Superior temporal gyrus (tissue), 1 donor: Measurements from ENCODE around the gene KCNJ6.
"Not testable (repeated sequence)": the region's sequence is repeated elsewhere in the genome, so short reads cannot be mapped to it uniquely, and the experiment has no call there.

Experiments used
- DNase-seq: peaks from one replicate; pipeline ENCODE4 v3.0.0-alpha.2; 2016; ENCODE audit errors: extremely low spot score

The KCNJ6 gene

DNA sequence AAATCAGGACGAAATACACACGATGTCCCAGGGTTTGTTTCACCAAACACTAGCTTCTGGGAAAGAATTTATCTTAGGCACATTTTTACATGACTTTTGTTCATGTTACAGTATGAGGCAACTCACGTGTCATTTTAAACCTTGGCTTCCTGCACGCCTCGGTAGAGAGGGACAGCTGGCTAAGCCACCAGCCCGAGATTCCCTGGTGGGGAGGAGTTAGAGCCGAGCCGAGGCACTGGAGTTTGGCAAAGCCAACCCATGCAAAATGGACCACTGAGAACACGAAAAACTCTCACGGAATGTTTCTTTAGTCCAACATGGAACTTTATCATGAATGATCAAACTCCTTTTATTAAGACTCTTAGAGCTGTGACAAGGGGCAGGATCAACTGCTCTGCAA lies 309.7 kb downstream of the KCNJ6 start:
- no peak for DNase-seq

GRCh38 chr21:37605006-37605405 lies 311.3 kb downstream of the KCNJ6 start:
- DNase-seq: no peak

DNA sequence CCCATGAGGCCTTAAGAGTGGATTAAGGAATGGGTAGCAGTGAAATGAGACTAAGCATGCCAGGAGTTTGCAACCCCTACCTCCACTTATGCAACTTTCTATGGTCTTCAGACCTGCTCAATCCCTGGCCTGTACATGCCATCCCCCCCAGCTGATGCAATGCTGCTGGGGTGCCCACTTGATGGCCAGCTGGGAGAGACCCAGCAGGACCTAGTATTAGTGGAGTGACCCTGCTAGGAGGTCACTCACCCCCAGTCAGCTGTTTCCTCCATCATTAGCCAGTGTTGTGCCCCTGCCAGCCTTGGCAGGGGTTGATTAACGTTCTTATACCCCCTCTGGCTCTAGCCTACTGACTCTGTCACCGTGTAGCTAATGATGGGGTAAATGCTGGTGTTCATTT lies 313.1 kb downstream of the KCNJ6 start:
- no peak for DNase-seq

DNA sequence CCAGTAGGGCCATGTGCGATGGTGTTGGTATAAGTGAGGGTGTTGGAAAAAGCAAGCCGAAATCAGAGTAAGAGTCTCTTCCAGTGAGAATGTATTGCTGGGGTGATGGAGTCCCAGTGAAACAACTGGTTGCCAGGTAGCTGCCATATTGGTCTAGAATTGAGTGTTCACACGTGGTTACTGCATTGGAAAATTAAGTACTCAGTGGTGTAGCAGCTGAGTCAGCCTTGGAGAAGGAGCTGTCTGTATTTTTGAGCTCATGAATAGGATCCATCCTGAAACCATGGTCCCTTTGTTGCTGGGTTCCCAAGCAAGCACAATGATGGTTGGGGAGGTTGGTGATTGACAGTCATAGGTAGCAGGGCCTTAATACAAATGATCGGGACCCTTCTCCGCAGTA lies 314.3 kb downstream of the KCNJ6 start:
- DNase-seq: no peak

DNA sequence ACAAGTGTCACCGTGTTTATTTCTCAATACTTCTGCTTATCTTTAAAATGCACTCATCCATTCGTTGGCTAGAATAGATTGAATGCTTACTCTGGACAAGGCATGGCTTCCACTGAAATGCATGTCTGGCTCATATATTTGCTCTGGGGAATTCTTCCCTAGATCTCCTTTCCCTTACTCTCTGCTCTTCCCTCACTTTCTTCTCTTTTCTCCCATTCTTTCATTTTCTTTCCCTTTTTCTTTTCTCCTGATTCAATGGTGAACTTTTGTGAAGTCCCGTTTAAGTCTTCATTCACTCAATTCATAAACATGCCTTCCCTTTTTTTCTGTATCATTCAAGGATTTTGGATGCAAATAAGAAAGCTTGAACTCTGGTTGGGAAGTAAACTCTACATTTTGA lies 315.2 kb downstream of the KCNJ6 start:
- DNase-seq: no peak

- DNase-seq: no peak
Observed at GRCh38 chr21:37595944-37596343, 320.3 kb downstream of the KCNJ6 start.

- DNase-seq: no peak
Observed at GRCh38 chr21:37594472-37594951, 321.7 kb downstream of the KCNJ6 start.

- no peak for DNase-seq
Observed at GRCh38 chr21:37593740-37594471, 322.4 kb downstream of the KCNJ6 start.

GRCh38 chr21:37593015-37593414 lies 323.2 kb downstream of the KCNJ6 start:
- DNase-seq: no peak

- no peak for DNase-seq
Observed at GRCh38 chr21:37592496-37592895, 323.8 kb downstream of the KCNJ6 start.

- not testable (repeated sequence) for DNase-seq
Observed at GRCh38 chr21:37591994-37592393, 324.3 kb downstream of the KCNJ6 start.

- not testable (repeated sequence) for DNase-seq
Observed at GRCh38 chr21:37590836-37591235, 325.4 kb downstream of the KCNJ6 start.

- DNase-seq: not testable (repeated sequence)
Observed at GRCh38 chr21:37588644-37589043, 327.6 kb downstream of the KCNJ6 start.

- DNase-seq: no peak
Observed at GRCh38 chr21:37587635-37588177, 328.6 kb downstream of the KCNJ6 start.

- DNase-seq: no peak
Observed at GRCh38 chr21:37587203-37587602, 329.1 kb downstream of the KCNJ6 start.

DNA sequence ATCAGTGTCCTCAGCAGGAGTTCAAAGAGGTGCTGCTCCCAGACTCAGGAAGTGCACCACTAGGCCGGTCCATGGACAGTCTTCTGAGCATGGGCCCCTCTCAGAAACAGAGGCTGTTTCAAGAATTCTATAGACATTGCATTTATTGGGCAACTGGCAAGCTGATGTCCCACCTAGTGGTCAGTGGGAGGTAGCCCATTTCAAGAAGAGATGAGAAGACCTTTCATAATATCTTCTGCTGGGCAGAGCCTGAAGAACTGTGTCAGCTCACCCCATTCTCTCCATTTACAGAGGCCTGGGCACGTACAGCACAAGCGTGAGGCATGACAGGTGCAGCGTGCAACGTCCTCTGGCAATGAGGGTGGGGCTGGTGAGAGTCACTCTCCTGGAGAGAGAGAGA lies 333.7 kb downstream of the KCNJ6 start:
- peak; percentile 15 for DNase-seq

GRCh38 chr21:37580666-37581065 lies 335.6 kb downstream of the KCNJ6 start:
- DNase-seq: no peak

DNA sequence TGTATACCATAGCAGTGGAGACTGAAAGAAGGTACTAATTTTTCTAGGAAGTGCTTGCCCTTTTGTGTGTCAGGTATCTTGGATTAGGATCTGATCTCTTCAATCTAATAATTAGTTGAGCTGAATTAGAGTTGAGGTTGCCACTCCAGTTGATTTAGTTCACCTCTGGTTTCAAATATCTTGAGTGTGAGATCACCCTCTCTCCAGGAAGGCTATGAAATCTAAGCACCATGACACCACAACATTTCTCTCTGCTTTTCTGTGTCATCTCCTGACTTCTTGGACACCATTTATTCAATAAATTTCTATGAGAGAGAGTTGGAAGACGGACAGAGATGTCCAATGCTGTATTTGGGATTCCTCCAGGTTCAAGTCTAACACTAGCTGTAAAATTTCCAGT lies 336.9 kb downstream of the KCNJ6 start:
- no peak for DNase-seq

DNA sequence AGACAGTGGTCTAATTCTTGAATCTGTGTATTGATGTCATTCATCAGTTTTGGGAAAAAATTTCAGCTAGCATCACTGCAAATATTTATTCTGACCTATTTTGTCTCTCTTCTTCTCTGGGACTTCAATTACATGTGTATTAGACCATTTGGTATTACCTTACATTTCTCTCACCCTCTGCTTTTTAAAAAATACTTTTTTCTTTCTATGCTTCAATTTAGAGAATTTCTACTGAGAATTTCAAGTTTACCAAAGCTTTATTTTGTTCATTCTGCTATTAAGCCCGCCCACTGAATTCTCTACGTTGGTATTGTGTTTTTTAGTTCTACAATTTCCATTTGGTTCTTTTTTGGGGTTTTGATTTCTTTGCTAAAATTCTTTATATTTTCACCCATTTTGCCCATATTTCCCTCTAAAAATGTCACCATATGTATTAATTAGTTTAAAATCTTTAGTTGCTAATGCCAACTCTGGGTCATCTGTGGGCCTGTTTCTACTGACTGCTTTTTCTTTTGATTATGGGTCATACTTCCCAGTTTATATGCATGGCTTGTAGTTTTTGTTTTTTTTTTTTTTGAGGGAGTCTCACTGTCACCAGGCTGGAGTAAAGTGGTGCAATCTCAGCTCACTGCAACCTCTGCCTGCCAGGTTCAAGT lies 337.7 kb downstream of the KCNJ6 start:
- DNase-seq: no peak

DNA sequence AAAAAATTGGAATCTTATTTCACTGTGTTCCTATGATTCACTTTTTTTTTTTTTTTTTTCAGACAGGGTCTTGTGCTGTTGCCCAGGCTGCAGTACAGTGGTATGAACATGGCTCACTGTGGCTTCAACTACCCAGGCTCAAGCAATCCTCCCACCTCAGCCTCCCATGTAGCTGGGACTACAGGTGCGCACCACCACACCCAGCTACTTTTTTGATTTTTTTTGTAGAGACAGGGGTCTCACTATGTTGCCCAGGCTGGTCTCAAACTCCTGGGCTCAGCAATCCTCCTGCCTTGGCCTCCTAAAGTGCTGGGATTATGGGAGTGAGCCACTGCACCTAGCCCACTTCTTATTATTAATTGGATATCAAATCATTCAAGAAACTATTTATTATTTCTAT lies 339.3 kb downstream of the KCNJ6 start:
- not testable (repeated sequence) for DNase-seq

DNA sequence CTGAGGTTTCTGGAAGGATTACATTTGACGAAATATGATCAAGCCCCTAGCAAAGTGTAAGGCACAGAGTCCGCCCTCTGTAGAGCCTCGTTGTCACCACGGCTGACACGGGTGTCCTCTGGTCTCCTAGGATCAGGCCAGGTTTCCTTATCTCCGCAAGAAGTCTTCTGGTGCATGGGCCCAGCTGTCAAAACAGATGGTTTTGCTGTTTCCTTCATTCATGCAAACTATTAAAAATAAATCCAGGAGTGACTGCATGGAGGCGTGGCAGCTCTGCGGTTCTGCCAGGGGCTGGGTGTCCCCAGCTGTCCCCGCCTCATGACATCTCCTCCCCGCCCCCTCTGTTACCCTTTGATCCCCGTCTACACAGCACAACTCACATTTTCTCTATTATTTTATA lies 340.7 kb downstream of the KCNJ6 start:
- DNase-seq: no peak

GRCh38 chr21:37574751-37575150 lies 341.5 kb downstream of the KCNJ6 start:
- DNase-seq: no peak

GRCh38 chr21:37574316-37574715 lies 341.9 kb downstream of the KCNJ6 start:
- no peak for DNase-seq
